Endothelial cell of umbilical vein (primary cell): ENCODE measurements around the gene ANKRD12. TPM values are rescaled to one million over a fixed set of nuclear protein-coding genes. Genes with fewer than 3 reads are reported as not detected.

ENCODE experiments used
- BruUV-seq: library from RNA; stranded (reverse); fragments of 400-500 nt; replicated peaks from 2 replicates; lab custom pipeline; 2021; lab: Mats Ljungman, UMichigan
- CTCF ChIA-PET: fragments of 300-600, 350-600 bp; sonication (Branson Sonifier 250); formaldehyde crosslinking; loops from one replicate; lab custom pipeline; 2021; ENCODE audit warnings: antibody characterized with exemption, inconsistent platforms; lab: Charles Lee
- POLR2A ChIA-PET: fragments of 300-600, 350-600 bp; sonication (Branson Sonifier 250); formaldehyde crosslinking; loops from one replicate; lab custom pipeline; 2021; ENCODE audit warnings: antibody characterized with exemption, inconsistent platforms; lab: Charles Lee
- DNase-seq: peaks from one replicate; pipeline ENCODE4 v3.0.0-alpha.2; 2011; ENCODE audit warnings: low read depth, low spot score
- FAIRE-seq: peaks from 2 replicates; lab custom pipeline; 2011; peaks lifted over from hg19 to GRCh38; lab: Jason Lieb, UNC
- H2AFZ ChIP-seq: 2 replicates; pipeline ENCODE4 v1.6.0; 2012; ENCODE audit warnings: low read depth, low read length, control low read depth, inconsistent platforms
- H3K27ac ChIP-seq: 2 replicates; pipeline ENCODE4 v1.5.1; 2011; ENCODE audit warnings: low read depth, mild to moderate bottlenecking, control low read depth, low read length, moderate library complexity; ENCODE audit not compliant: insufficient read depth
- H3K27me3 ChIP-seq, 2 experiments: 2 replicates each; pipeline versions ENCODE4 v1.6.0 to v1.6.1; 2011; ENCODE audit warnings: low read length in 2 of 2, mixed read lengths in 1 of 2; ENCODE audit not compliant: control insufficient read depth in 2 of 2, insufficient read depth in 2 of 2
- H3K36me3 ChIP-seq, 2 experiments: 2 replicates in 1 of 2; 3 replicates in 1 of 2; pipeline ENCODE4 v1.5.1; 2011; ENCODE audit warnings: low read length in 2 of 2, mild to moderate bottlenecking in 1 of 2, moderate library complexity in 1 of 2; ENCODE audit not compliant: control insufficient read depth in 2 of 2, insufficient read depth in 2 of 2; ENCODE audit errors: extremely low read depth in 1 of 2
- H3K4me1 ChIP-seq: 3 replicates; pipeline ENCODE4 v1.5.1; 2011; ENCODE audit warnings: mild to moderate bottlenecking, low read length; ENCODE audit not compliant: control insufficient read depth, insufficient read depth; ENCODE audit errors: extremely low read depth
- H3K4me2 ChIP-seq: 2 replicates; pipeline ENCODE4 v1.6.1; 2011; ENCODE audit warnings: low read length, control low read depth, mixed read lengths; ENCODE audit not compliant: insufficient read depth
- H3K4me3 ChIP-seq, 3 experiments: fragments of 200-600 bp in 1 of 3; sonication (generic), shearing (Covaris generic) in 1 of 3; replicated peaks in 1 of 3; 2 replicates each; pipeline ENCODE4 v1.5.1; 2011 to 2016; ENCODE audit warnings: control low read depth in 3 of 3, low read length in 3 of 3, mild to moderate bottlenecking in 2 of 3, inconsistent platforms in 1 of 3, low read depth in 1 of 3, moderate library complexity in 1 of 3; ENCODE audit not compliant: insufficient read depth in 1 of 3
- H3K79me2 ChIP-seq: 2 replicates; pipeline ENCODE4 v1.6.0; 2012; ENCODE audit warnings: low read length, inconsistent platforms; ENCODE audit not compliant: control insufficient read depth, insufficient read depth
- H3K9ac ChIP-seq: replicated peaks from 2 replicates; pipeline ENCODE3; 2011; ENCODE audit warnings: low read length, control low read depth; ENCODE audit not compliant: insufficient read depth; ENCODE audit errors: extremely low read depth
- H3K9me1 ChIP-seq: replicated peaks from 3 replicates; pipeline ENCODE4 v1.6.0; 2011; ENCODE audit warnings: mild to moderate bottlenecking, low read length; ENCODE audit not compliant: control insufficient read depth, insufficient read depth; ENCODE audit errors: extremely low read depth
- H3K9me3 ChIP-seq: replicated peaks from 2 replicates; pipeline ENCODE4 v1.5.1; 2012; ENCODE audit warnings: low read length, inconsistent platforms; ENCODE audit not compliant: control insufficient read depth, insufficient read depth
- H4K20me1 ChIP-seq: replicated peaks from 2 replicates; pipeline ENCODE3; 2011; ENCODE audit warnings: mild to moderate bottlenecking, low read length; ENCODE audit not compliant: control insufficient read depth, insufficient read depth; ENCODE audit errors: extremely low read depth
- EZH2 ChIP-seq: IDR thresholded peaks from 2 replicates; pipeline ENCODE4 v1.6.1; 2012; ENCODE audit warnings: borderline replicate concordance, low read depth, mild to moderate bottlenecking, moderate library complexity, low read length, inconsistent platforms; ENCODE audit not compliant: severe bottlenecking
- FOS ChIP-seq: IDR thresholded peaks from 2 replicates; pipeline ENCODE4 v1.6.1; 2011; ENCODE audit warnings: mild to moderate bottlenecking, low read length, moderate library complexity, borderline replicate concordance; ENCODE audit not compliant: insufficient read depth
- GATA2 ChIP-seq: IDR thresholded peaks from 2 replicates; pipeline ENCODE4 v1.7.0; 2011; ENCODE audit warnings: low read depth, mild to moderate bottlenecking, moderate library complexity, mixed read lengths, low read length; ENCODE audit not compliant: insufficient read length, insufficient read depth
- JUN ChIP-seq: IDR thresholded peaks from 2 replicates; pipeline ENCODE4 v1.6.1; 2011; ENCODE audit warnings: borderline replicate concordance, low read depth; ENCODE audit not compliant: insufficient read length, insufficient read depth
- MAX ChIP-seq: IDR thresholded peaks from 2 replicates; pipeline ENCODE4 v1.6.1; 2011; ENCODE audit not compliant: insufficient read depth, insufficient read length
- MYC ChIP-seq: IDR thresholded peaks from one replicate; pipeline ENCODE4 v1.6.1; 2011; ENCODE audit warnings: mild to moderate bottlenecking, low read depth, low read length
- POLR2A ChIP-seq: IDR thresholded peaks from 2 replicates; pipeline ENCODE4 v1.6.1; 2012; ENCODE audit warnings: low read depth, mild to moderate bottlenecking, control low read depth, low read length
- POLR2AphosphoS5 ChIP-seq: IDR thresholded peaks from 2 replicates; pipeline ENCODE4 v1.6.1; 2012; ENCODE audit warnings: low read depth, mild to moderate bottlenecking, control low read depth, low read length, moderate library complexity; ENCODE audit not compliant: insufficient read depth
- dilution Hi-C: fragments of 300-500 bp; cut with MboI; formaldehyde crosslinking; loops from one replicate; pipeline ENCODE4 v1.15.0; 2019; ENCODE audit warnings: low sequenced_read_pairs; ENCODE audit not compliant: extremely low pct_ligation_motif_present
- intact Hi-C: fragments of 100-400 bp; cut with micrococcal nuclease; formaldehyde crosslinking; loops from one replicate; pipeline ENCODE4 v1.10.0; 2022
- polyA plus RNA-seq, 4 experiments: library from polyadenylated mRNA; depleted of rRNA in 3 of 4; stranded (reverse) in 3 of 4; unstranded in 1 of 4; fragments of >200 nt; gene quantifications; 2 replicates each; pipeline versions ENCODE4 v1.2.1 to v1.2.3, GENCODE V29; 2011 to 2012; ENCODE audit warnings: missing spikeins in 1 of 4
- total RNA-seq: library from RNA; stranded (reverse); gene quantifications from 2 replicates; pipeline ENCODE4 v1.2.3, GENCODE V29; 2021
- TF ChIP-seq, protein P1 (sequence below), 2 donors: IDR thresholded peaks; 1 replicate in 1 of 2; 2 replicates in 1 of 2; pipeline ENCODE4 v1.5.1; 2011; ENCODE audit warnings: low read length in 2 of 2, mild to moderate bottlenecking in 2 of 2, moderate library complexity in 2 of 2, control low read depth in 1 of 2, inconsistent platforms in 1 of 2, low read depth in 1 of 2; ENCODE audit not compliant: insufficient read depth in 1 of 2; ENCODE audit errors: extremely low read depth in 1 of 2

ANKRD12 gene
- total and polyA plus RNA-seq, 2 donors (not counting 3 experiments of a cell fraction or from before 2014, with no cell fraction given): 1.5 to 25.4 TPM

- no peaks in the 10 kb centered on the region for H3K9me3 ChIP-seq
- no peak overlapping the region for H3K4me2 ChIP-seq
- no peaks in the 10 kb centered on the region for H3K79me2 ChIP-seq
- TF ChIP-seq FOS (no peak), POLR2AphosphoS5 (no peak), POLR2A (no peak)
- TF ChIP-seq, protein P1, sequence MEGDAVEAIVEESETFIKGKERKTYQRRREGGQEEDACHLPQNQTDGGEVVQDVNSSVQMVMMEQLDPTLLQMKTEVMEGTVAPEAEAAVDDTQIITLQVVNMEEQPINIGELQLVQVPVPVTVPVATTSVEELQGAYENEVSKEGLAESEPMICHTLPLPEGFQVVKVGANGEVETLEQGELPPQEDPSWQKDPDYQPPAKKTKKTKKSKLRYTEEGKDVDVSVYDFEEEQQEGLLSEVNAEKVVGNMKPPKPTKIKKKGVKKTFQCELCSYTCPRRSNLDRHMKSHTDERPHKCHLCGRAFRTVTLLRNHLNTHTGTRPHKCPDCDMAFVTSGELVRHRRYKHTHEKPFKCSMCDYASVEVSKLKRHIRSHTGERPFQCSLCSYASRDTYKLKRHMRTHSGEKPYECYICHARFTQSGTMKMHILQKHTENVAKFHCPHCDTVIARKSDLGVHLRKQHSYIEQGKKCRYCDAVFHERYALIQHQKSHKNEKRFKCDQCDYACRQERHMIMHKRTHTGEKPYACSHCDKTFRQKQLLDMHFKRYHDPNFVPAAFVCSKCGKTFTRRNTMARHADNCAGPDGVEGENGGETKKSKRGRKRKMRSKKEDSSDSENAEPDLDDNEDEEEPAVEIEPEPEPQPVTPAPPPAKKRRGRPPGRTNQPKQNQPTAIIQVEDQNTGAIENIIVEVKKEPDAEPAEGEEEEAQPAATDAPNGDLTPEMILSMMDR (IDR thresholded peaks at IDR 0.05; ENCODE audit: extremely low read depth in 1 of 2, insufficient read depth in 1 of 2, low read depth in 1 of 2, low read length in 2 of 2): no peak
- peaks cover 0 to 2% of the 10 kb centered on the region in 2 experiments for H3K36me3 ChIP-seq
- no peaks in the 10 kb centered on the region for H4K20me1 ChIP-seq
- DNase-seq (no peak), FAIRE-seq (no peak)
- intact Hi-C loops: no loop called here
- H2AFZ ChIP-seq: no peak overlapping the region
- POLR2A ChIA-PET: no interaction called here
- H3K9ac ChIP-seq: no peak overlapping the region
- CTCF ChIA-PET: interaction anchor here (0.9 kb wide), 1 partner anchor 61 kb away, joined by 4 read pairs; the partner anchor contains the start of gene TWSG1
- H3K4me3 ChIP-seq: no peak overlapping the region
- H3K27ac ChIP-seq: no peak overlapping the region
- no peaks in the 10 kb centered on the region for H3K4me1 ChIP-seq
- H3K27me3 ChIP-seq: no peaks in the 10 kb centered on the region
- no TSS peak for BruUV-seq
- dilution Hi-C loops: no loop called here
- no peaks in the 10 kb centered on the region for H3K9me1 ChIP-seq
These were observed 136.6 kb downstream of the ANKRD12 start for GRCh38 chr18:9273221-9273620.

- no peaks in the 10 kb centered on the region for H3K27me3 ChIP-seq
- no peaks in the 10 kb centered on the region for H3K79me2 ChIP-seq
- no peak overlapping the region for H3K4me2 ChIP-seq
- ChIA-PET POLR2A (no interaction called here), CTCF (no interaction called here)
- intact Hi-C loops: no loop called here
- H4K20me1 ChIP-seq: no peaks in the 10 kb centered on the region
- no peaks in the 10 kb centered on the region for H3K9me1 ChIP-seq
- no peak for TF ChIP-seq FOS
- TF ChIP-seq JUN: no peak
- TF ChIP-seq POLR2AphosphoS5: no peak
- TF ChIP-seq EZH2: no peak
- no peak for TF ChIP-seq MYC
- no peak for TF ChIP-seq MAX
- TF ChIP-seq, protein P1 (IDR thresholded peaks at IDR 0.05; ENCODE audit: extremely low read depth in 1 of 2, insufficient read depth in 1 of 2, low read depth in 1 of 2, low read length in 2 of 2): no peak
- no peak for TF ChIP-seq POLR2A
- TF ChIP-seq GATA2: no peak
- BruUV-seq: no TSS peak
- dilution Hi-C loops: no loop called here
- H3K4me3 ChIP-seq: no peak overlapping the region
- H3K27ac ChIP-seq: no peak overlapping the region
- H3K4me1 ChIP-seq: no peaks in the 10 kb centered on the region
- no peaks in the 10 kb centered on the region for H3K9me3 ChIP-seq
- no peak overlapping the region for H2AFZ ChIP-seq
- H3K36me3 ChIP-seq: peaks cover 0 to 6% of the 10 kb centered on the region in 2 experiments
- no peak for FAIRE-seq
- no peak for DNase-seq
- H3K9ac ChIP-seq: no peak overlapping the region
These were observed 139.3 kb downstream of the ANKRD12 start for GRCh38 chr18:9275890-9276289.
